ENCODE measurements around the gene LUM.

Gene LUM
- total RNA-seq: 0 reads per million in 2 donors

DNA sequence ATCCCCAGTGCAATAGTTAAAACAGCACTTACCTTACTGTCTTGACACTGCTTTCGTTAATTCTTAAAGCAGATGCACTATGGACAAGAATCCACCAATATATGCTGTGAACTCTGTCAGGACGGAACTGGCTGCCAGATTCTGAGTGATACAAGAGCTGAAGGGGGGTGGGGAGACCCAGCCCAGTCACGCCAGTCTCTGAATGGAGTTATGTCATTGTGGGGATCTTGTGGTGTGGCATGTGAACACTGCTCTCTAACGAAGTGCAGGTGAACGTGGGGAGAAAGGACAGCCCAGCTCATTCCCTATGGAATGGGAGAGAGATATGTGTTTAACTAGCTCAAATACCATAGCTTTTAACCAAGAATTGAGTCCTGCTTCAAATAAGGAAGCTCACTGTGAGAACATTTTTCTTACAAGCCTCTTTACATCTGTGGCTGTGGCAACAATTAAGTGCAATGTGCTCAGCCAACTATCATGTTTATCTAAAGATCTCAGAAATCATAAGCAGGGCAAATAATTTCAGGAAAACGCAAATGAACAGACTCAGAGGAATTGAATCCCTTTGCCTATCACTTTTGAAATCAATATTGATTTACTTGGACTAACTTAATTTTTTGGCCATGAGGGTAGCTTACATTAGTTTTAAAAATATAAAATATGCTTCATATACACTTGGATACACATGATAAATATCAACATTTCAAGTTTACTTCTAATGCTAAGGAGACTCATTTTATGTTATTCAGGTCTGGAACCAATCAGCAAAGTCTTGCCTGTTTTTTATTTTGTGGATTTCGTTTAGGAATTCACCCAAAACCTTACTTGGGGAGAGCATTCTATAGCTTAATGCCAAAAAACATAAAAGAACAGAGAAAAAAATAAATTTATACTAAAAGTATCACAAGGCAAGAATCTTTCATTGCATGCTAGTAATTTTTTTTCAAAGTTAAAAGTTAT, at the start of gene LUM:
TSS of gene LUM (minus strand) at position 129 of the 960 bp plus-strand sequence. CDS start 2,515 bp downstream, outside the sequence.
- DNase-seq: no peak

DNA sequence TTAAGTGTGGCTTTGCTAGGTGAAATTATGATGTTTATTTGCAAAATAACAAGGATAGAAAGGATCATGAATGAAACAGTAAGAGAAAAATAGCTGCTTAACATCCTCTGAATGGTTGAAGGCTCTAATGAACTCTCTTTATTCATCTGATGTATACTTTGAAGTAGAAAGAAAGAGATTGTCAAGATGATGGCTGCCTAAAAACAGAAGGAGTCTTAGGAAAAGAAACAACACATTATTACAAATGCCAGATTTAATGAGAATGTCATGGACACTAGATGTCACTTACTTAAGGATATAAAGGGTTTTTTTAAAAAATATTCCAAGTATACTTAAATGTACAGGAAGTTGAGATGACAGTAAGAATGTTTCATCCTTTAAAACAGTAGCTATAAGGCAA, 49.7 kb upstream of the LUM start:
- DNase-seq: no peak

- no peak for DNase-seq
These were observed 44.7 kb upstream of the LUM start for GRCh38 chr12:91155990-91156389.

DNA sequence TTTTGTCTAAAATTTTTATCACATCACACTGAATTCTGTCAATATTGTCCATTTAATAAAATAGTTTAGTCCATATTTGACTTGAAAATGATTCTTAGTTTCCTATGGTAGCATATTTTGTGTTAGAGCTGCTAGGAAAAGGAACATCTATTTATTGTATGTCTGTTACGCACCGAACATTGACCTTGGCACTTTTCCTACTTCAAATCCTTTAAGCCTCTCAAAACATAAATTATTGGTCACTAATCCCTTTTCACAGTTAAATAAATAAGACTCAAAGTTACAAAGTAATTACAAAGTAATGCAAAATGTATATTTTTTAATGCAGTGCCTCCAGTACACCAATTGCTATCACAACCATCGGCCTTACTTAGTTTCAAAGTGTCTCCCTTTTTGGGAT, 42.8 kb upstream of the LUM start:
- no peak for DNase-seq

- DNase-seq: no peak
These were observed 32.8 kb upstream of the LUM start for GRCh38 chr12:91144053-91144452.

- no peak for DNase-seq
These were observed 31.9 kb upstream of the LUM start for GRCh38 chr12:91143206-91143605.

DNA sequence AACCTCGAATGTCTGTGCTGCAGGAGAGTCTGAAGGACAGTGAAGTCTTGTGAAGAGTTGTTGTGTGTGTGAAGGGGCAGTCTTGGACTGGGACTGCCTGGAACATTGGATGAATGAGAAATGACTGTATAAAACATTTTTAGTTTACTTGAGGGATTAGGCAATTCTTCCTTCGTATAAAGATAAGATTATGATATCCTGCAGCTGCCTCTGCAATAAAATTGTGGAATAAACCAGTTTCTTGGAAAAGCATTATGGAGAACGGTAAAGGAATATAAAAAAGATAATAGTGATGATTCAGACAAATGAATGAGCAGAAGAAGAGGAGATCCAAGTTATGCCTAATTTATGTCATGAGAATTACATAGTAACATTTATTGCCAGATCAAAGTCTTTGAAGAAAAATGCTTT, 30.9 kb upstream of the LUM start:
- DNase-seq: no peak

DNA sequence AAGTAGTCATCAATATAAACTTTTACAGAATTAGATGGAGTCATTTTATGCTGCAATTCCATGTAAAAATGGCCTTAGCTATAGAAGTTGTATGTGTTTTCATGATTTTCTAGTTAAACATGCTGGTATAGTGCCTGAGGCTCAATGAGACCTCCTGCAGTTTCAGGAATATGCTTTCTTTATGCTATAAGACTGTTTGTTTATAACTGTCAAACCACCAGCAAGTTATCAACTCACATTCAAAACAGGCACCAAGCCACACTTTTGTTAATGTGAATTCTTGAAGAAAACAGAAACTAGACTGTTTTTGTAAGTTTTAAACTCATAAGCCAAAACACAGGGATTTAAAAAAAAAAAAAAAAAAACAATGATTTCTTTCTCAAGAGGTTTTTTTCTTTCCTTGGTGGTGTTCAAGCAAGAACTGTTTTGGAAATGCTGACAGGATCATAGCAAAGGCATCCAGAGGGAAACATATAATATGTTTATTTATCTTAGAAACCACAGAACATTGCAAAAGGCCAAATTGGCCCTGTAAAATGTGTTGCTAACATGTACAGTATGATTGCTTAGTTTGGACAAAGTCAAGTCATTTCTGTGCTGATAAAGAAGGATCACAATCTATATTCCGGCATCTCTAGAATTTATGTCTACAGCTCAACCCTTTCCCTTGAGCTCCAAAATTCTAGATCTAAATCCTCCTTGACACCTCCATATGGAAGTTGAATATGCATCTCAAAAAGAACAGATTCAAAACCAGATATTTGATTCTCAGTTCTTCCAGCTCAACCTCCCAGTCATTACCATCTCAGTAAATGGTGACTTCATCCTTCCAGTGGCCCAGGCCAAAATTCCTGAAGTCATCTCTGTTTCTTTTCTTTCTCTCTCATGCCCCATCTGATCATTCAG, 29.0 kb upstream of the LUM start:
- DNase-seq: no peak

DNA sequence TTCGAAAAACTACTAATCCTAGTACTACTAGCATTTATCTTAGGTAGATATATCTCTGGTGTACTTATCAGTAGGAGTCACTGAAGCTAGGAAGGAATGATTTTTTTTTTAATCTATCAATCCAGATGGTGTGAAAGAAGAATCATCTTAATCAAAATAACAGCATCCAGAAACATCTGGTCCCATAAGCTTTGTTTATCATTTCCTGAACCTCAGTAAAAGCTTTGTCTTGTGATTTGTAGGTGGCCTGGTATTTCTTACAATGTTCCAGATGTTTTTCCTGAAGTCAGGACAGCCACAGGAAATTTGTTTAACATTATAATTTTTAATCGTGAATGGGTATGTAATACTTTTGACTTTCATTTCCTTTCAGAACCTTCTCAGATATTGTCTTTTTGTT, 28.0 kb upstream of the LUM start:
- DNase-seq: no peak

GRCh38 chr12:91138337-91138920, 27.1 kb upstream of the LUM start:
- DNase-seq: no peak

DNA sequence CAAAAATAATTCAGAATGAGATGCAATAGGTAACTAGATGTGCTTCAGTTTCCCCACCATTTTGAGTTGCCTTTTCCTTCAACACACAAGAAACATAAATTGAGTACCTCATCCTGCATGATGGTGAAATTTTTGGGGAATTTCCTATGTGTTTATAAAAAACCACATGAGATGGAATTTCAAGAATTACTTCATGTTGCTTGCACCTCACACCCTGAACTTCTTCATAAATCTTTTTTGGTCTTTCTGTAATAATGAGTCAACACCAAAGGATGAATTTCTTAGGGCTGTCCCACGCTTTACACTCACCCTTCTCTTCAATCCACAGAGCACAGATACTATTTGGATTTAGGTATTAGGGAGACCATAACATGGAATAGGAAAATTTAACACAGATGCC, 22.6 kb upstream of the LUM start:
- DNase-seq: no peak

GRCh38 chr12:91129662-91130362, 18.5 kb upstream of the LUM start:
- DNase-seq: no peak

DNA sequence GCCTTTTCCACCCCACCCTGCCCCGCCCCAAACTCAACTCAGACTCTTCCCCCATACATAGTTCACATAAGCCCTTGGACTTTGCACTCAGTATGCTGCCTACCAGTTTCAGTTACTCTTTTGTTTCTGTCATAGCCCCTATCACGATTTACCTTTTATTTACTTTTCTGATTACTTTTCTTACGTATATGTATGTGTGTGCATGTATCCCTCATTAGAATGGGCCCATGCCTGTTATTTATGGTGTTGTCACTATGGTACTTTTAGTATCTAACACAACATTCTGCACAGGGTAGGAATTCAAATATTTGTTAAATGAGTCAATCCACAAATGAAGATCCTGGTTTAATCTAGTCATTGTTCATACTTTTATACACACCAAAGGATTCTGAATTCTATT, 16.5 kb upstream of the LUM start:
- DNase-seq: no peak

DNA sequence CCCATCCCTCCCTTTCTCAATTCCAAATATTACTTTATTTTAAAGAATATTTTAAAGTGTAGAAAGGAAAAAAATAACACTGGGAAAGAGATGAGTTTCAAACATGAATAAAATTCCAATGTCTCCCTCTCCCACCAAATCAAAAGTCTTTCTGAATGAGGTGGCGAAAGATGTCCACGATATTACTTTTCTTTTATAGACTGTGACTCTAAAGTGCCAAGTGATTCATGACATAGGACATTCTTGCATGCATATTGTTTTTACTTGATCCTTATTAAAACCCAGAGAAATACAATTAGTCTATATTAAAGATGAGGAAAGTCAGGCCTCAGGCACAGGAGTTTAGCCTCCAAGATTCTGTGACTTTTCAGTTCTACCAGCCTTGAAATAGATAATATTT, 16.0 kb upstream of the LUM start:
- no peak for DNase-seq

- DNase-seq: no peak
These were observed 15.2 kb upstream of the LUM start for GRCh38 chr12:91126516-91126915.

- DNase-seq: no peak
These were observed 12.1 kb upstream of the LUM start for GRCh38 chr12:91123236-91123916.

GRCh38 chr12:91120781-91121180, 9.5 kb upstream of the LUM start:
- DNase-seq: no peak

GRCh38 chr12:91119089-91119488, 7.8 kb upstream of the LUM start:
- DNase-seq: no peak

- no peak for DNase-seq
These were observed 2.3 kb upstream of the LUM start for GRCh38 chr12:91113621-91114020.

- no peak for DNase-seq
These were observed 876 bp downstream of the LUM start for GRCh38 chr12:91110311-91110924.

- DNase-seq: no peak
These were observed 1.5 kb downstream of the LUM start for GRCh38 chr12:91109581-91110310.

Data from activated gamma-delta T cell (primary cell).